DMS79 treated with DMSO at 0.1 percent for 48 hours (cell line): ENCODE measurements around the gene ROBO1.
"Not testable (repeated sequence)": the region's sequence is repeated elsewhere in the genome, so short reads cannot be mapped to it uniquely, and the experiment has no call there.

Source experiments
- DNase-seq: peaks from one replicate; lab custom pipeline; 2025; lab: John Stamatoyannopoulos, UW

Gene ROBO1

GRCh38 chr3:79368403-79368802 lies 399.4 kb downstream of the ROBO1 start:
- DNase-seq, result no peak

GRCh38 chr3:79367803-79368202 lies 400.0 kb downstream of the ROBO1 start:
- DNase-seq, result no peak

- no peak for DNase-seq
Observed at GRCh38 chr3:79367066-79367465, 400.7 kb downstream of the ROBO1 start.

GRCh38 chr3:79366414-79366813 lies 401.4 kb downstream of the ROBO1 start:
- no peak for DNase-seq

GRCh38 chr3:79364784-79365183 lies 403.0 kb downstream of the ROBO1 start:
- no peak for DNase-seq

- DNase-seq, result no peak
Observed at GRCh38 chr3:79362571-79363270, 405.1 kb downstream of the ROBO1 start.

- DNase-seq, result no peak
Observed at GRCh38 chr3:79361748-79362378, 405.9 kb downstream of the ROBO1 start.

GRCh38 chr3:79358327-79358726 lies 409.5 kb downstream of the ROBO1 start:
- no peak for DNase-seq

GRCh38 chr3:79354179-79354688 lies 413.6 kb downstream of the ROBO1 start:
- DNase-seq, result no peak

GRCh38 chr3:79351699-79352098 lies 416.1 kb downstream of the ROBO1 start:
- no peak for DNase-seq

- DNase-seq, result no peak
Observed at GRCh38 chr3:79344876-79345871, 422.6 kb downstream of the ROBO1 start.

GRCh38 chr3:79341961-79342360 lies 425.8 kb downstream of the ROBO1 start:
- DNase-seq, result no peak

GRCh38 chr3:79339846-79340245 lies 428.0 kb downstream of the ROBO1 start:
- no peak for DNase-seq

GRCh38 chr3:79337798-79338197 lies 430.0 kb downstream of the ROBO1 start:
- DNase-seq, result no peak

- DNase-seq, result no peak
Observed at GRCh38 chr3:79329154-79329553, 438.6 kb downstream of the ROBO1 start.

- DNase-seq, result no peak
Observed at GRCh38 chr3:79326642-79327041, 441.2 kb downstream of the ROBO1 start.

GRCh38 chr3:79325833-79326383 lies 441.9 kb downstream of the ROBO1 start:
- not testable (repeated sequence) for DNase-seq

- no peak for DNase-seq
Observed at GRCh38 chr3:79317551-79318518, 450.0 kb downstream of the ROBO1 start.

- no peak for DNase-seq
Observed at GRCh38 chr3:79314962-79315361, 452.8 kb downstream of the ROBO1 start.

GRCh38 chr3:79314544-79314943 lies 453.3 kb downstream of the ROBO1 start:
- DNase-seq, result no peak

GRCh38 chr3:79310016-79310415 lies 457.8 kb downstream of the ROBO1 start:
- no peak for DNase-seq
